ENCODE results near the gene ZNF208. TPM values are rescaled to one million over a fixed set of nuclear protein-coding genes. Genes with fewer than 3 reads are reported as not detected.

The ZNF208 gene
- total RNA-seq, 2 donors from 2014 or later: 4.4 to 25.7 TPM

DNA sequence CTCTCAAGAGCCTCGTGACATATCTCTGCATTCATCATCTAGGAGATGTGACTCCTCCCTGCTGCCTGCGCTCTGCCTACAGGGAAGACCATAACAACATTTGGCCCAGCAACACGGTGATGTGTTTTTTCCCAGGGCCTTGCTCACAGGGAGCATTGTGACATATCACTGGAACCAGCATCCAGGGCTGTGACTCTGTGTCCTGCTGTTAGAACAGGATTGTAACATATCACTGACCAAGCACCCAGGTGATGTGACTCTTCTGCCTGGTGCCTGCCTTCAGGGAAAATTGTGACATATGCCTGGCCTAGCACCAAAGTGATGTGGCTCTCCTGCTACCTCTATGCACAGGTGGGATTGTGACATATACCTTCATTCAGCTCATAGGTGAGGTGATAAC is 95.3 kb downstream of the ZNF208 start:
- H3K27me3 ChIP-seq: no peaks in the 10 kb centered on the region
- H3K27ac ChIP-seq: no peak overlapping the region
- TF ChIP-seq, protein P1, sequence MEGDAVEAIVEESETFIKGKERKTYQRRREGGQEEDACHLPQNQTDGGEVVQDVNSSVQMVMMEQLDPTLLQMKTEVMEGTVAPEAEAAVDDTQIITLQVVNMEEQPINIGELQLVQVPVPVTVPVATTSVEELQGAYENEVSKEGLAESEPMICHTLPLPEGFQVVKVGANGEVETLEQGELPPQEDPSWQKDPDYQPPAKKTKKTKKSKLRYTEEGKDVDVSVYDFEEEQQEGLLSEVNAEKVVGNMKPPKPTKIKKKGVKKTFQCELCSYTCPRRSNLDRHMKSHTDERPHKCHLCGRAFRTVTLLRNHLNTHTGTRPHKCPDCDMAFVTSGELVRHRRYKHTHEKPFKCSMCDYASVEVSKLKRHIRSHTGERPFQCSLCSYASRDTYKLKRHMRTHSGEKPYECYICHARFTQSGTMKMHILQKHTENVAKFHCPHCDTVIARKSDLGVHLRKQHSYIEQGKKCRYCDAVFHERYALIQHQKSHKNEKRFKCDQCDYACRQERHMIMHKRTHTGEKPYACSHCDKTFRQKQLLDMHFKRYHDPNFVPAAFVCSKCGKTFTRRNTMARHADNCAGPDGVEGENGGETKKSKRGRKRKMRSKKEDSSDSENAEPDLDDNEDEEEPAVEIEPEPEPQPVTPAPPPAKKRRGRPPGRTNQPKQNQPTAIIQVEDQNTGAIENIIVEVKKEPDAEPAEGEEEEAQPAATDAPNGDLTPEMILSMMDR (IDR thresholded peaks at IDR 0.05): no peak
- no peak overlapping the region for H3K4me3 ChIP-seq
- DNase-seq (ENCODE audit: low spot score): no peak
- peaks cover 0 to 10% of the 10 kb centered on the region in 2 donors for H3K9me3 ChIP-seq
- H3K36me3 ChIP-seq: no peaks in the 10 kb centered on the region
- H3K4me1 ChIP-seq: no peaks in the 10 kb centered on the region

DNA sequence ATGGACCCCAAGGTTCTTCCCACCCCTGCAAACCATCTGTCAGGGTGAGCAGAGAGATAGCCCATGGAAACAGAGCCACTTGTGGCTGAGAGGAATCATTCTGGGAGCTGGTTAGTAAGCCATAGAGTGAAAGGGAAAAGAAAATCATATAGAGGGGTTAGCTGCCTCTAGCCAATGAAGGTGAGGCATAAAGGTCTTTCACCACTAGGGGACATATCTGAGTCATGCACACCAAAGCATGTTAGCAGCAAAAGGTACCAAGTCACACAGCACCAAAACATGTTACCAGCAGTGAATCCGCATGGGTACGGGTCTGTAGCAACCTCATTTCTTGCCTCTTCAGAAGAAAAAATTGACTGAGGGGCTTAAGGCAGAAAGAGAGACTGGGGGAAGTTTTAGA is 98.1 kb downstream of the ZNF208 start:
- no peak for DNase-seq (ENCODE audit: low spot score)
- Histone ChIP-seq H3K4me1 (no peaks in the 10 kb centered on the region), H3K27me3 (no peaks in the 10 kb centered on the region), H3K36me3 (no peaks in the 10 kb centered on the region), H3K4me3 (no peak overlapping the region), H3K27ac (no peak overlapping the region), H3K9me3 (no peaks in the 10 kb centered on the region)
- TF ChIP-seq, protein P1 (IDR thresholded peaks at IDR 0.05): no peak

DNA sequence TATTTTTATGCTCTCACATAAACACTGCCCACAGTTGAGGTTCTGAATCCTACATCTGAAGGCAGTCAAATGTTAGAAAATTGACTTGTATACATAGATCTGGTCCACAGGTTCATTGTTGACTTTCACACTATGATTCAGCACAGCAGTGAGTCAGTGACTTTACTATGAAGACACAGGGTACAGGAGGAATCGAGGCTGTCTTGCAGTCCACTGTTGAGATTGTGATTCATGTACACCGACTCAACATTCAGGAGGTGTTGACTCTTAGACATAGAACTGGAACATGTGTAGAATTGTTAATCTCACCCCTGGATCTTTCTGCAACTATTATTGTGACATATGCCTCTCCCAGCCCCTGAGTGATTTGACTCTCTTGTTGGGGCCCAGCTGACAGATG is 100.4 kb downstream of the ZNF208 start:
- TF ChIP-seq, protein P1 (IDR thresholded peaks at IDR 0.05): no peak
- H3K9me3 ChIP-seq: no peaks in the 10 kb centered on the region
- no peaks in the 10 kb centered on the region for H3K36me3 ChIP-seq

DNA sequence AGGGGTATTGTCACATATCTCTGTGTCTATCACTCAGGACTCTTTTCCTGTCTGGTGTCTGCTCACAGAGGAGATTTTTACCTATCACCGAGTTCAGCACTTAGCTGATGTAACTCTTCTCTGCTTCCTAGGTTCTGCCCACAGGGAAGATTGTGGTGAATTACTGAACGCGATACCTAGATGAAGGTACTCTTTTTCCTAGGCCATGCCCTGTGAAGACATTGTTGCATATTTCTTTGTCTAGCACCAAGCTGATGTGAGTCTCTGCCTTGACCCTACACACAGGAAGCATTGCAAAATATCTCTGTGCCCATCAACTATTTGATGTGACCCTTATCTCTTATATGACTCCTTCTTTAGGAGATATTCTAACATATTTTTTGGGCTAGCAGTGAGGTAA is 102.7 kb downstream of the ZNF208 start:
- DNase-seq (ENCODE audit: low spot score): no peak
- Histone ChIP-seq H3K4me3 (no peak overlapping the region), H3K27me3 (no peaks in the 10 kb centered on the region), H3K9me3 (no peaks in the 10 kb centered on the region), H3K4me1 (no peaks in the 10 kb centered on the region), H3K36me3 (no peaks in the 10 kb centered on the region), H3K27ac (no peak overlapping the region)
- TF ChIP-seq, protein P1 (IDR thresholded peaks at IDR 0.05): no peak

More for the DNA sequence above, 100.4 kb downstream of the ZNF208 start:
- Histone ChIP-seq H3K27me3 (no peaks in the 10 kb centered on the region), H3K27ac (no peak overlapping the region), H3K4me1 (no peaks in the 10 kb centered on the region), H3K4me3 (no peak overlapping the region)
- DNase-seq (ENCODE audit: low spot score): no peak

DNA sequence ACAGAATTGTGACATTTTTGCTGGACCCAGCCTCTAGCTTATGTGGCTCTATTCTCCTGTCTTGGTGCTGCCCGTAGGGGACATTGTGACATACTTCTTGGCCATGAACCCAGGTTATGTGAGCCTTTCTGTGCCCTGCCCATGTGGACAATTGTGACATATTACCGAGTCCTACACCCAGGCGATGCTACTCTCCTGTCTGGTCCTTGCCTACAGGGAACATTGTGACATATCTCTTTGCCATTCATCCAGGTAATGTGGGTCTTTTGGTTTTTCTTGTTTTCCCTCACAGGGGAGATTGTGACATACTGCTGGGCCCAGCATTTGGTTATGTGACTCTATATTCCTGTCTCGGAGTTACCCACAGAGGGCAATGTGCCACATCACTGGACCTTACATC is 103.2 kb downstream of the ZNF208 start:
- TF ChIP-seq, protein P1 (IDR thresholded peaks at IDR 0.05): no peak
- Histone ChIP-seq H3K4me1 (no peaks in the 10 kb centered on the region), H3K27me3 (no peaks in the 10 kb centered on the region), H3K36me3 (no peaks in the 10 kb centered on the region), H3K9me3 (no peaks in the 10 kb centered on the region), H3K27ac (no peak overlapping the region), H3K4me3 (no peak overlapping the region)
- DNase-seq (ENCODE audit: low spot score): no peak

DNA sequence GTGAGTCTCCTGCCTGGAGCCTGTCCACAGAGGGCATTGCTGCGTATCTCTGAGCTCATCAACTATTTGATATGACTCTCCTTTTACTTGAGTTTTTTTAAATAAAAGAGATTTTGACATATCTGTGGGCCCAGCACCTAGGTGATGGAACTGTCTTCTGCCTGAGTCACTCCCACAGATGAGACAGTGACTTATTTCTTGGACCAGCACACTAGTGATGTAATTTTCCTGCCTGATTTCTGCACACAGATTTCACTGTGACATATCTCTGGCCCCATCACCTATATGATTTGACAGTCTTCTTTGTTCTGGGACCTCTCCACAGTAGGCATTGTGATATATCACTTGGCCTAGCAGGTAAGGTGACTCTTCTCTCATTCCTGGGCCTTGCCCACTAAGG is 108.2 kb downstream of the ZNF208 start:
- no peaks in the 10 kb centered on the region for H3K36me3 ChIP-seq
- DNase-seq (ENCODE audit: low spot score): no peak
- TF ChIP-seq, protein P1 (IDR thresholded peaks at IDR 0.05): no peak
- H3K4me3 ChIP-seq: no peak overlapping the region
- H3K27ac ChIP-seq: no peak overlapping the region
- no peaks in the 10 kb centered on the region for H3K9me3 ChIP-seq
- no peaks in the 10 kb centered on the region for H3K27me3 ChIP-seq
- no peaks in the 10 kb centered on the region for H3K4me1 ChIP-seq
